ENCODE data around the gene ADAMTS17. TPM values are rescaled to one million over a fixed set of nuclear protein-coding genes. Genes with fewer than 3 reads are reported as not detected.

Gene ADAMTS17
- total RNA-seq, 1 experiment from 2014 or later, result 4.2 TPM

- H3K36me3 ChIP-seq (ENCODE audit: control insufficient read depth in 1 of 2, insufficient read depth in 2 of 2, low read length in 2 of 2), result no peaks in the 10 kb centered on the region
- H3K4me1 ChIP-seq (ENCODE audit: control insufficient read depth in 1 of 2, insufficient read depth in 2 of 2, low read length in 2 of 2), result no peaks in the 10 kb centered on the region
- intact Hi-C loops (cut with micrococcal nuclease), result no loop called here
- no peaks in the 10 kb centered on the region for H3K79me2 ChIP-seq (ENCODE audit: insufficient read depth, low read length)
- TF ChIP-seq EGR1 (IDR thresholded peaks at IDR 0.05; ENCODE audit: low read depth) (no peak), POLR2AphosphoS5 (IDR thresholded peaks at IDR 0.05; ENCODE audit: low read depth, low read length) (no peak), EZH2phosphoT487 (IDR thresholded peaks at IDR 0.05; ENCODE audit: borderline replicate concordance) (no peak), TCF7L2 (IDR thresholded peaks at IDR 0.05; ENCODE audit: borderline replicate concordance, extremely low read depth, insufficient read depth, insufficient read length) (no peak), SP1 (IDR thresholded peaks at IDR 0.05; ENCODE audit: low read depth) (no peak), CBX3 (IDR thresholded peaks at IDR 0.05; ENCODE audit: low read depth) (no peak), YY1 (IDR thresholded peaks at IDR 0.05; ENCODE audit: extremely low read depth, insufficient replicate concordance, low read depth, low read length) (no peak), JUND (IDR thresholded peaks at IDR 0.05) (no peak), ELF1 (IDR thresholded peaks at IDR 0.05; ENCODE audit: borderline replicate concordance, low read depth) (no peak), FOSL1 (IDR thresholded peaks at IDR 0.05; ENCODE audit: low read depth) (no peak), ZBTB33 (IDR thresholded peaks at IDR 0.05; ENCODE audit: extremely low read depth, insufficient replicate concordance, low read length) (no peak), CEBPB (IDR thresholded peaks at IDR 0.05; ENCODE audit: low read depth) (no peak), ZFX (IDR thresholded peaks at IDR 0.05) (no peak), POLR2A (IDR thresholded peaks at IDR 0.05; ENCODE audit: borderline replicate concordance, extremely low read depth, insufficient read depth, insufficient read length) (no peak), RAD21 (IDR thresholded peaks at IDR 0.05; ENCODE audit: low read depth) (no peak)
- TF ChIP-seq, protein P1, sequence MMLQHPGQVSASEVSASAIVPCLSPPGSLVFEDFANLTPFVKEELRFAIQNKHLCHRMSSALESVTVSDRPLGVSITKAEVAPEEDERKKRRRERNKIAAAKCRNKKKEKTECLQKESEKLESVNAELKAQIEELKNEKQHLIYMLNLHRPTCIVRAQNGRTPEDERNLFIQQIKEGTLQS (IDR thresholded peaks at IDR 0.05), result no peak
- CTCF ChIA-PET, result no interaction called here
- no peak overlapping the region for H3K4me2 ChIP-seq (ENCODE audit: low read length)
- no peak overlapping the region for H3K9ac ChIP-seq (ENCODE audit: low read length)
- ATAC-seq (no peak), DNase-seq (ENCODE audit: low read depth, low spot score) (no peak)
- H3K4me3 ChIP-seq (replicated peaks in 1 of 2; ENCODE audit: low read depth in 1 of 2, low read length in 2 of 2), result no peak overlapping the region
- no TSS peak for BruUV-seq (replicated peaks)
- H3K9me3 ChIP-seq (ENCODE audit: control insufficient read depth in 1 of 2, insufficient read depth in 1 of 2, low read depth in 1 of 2, low read length in 2 of 2), result no peaks in the 10 kb centered on the region
- no peak overlapping the region for H2AFZ ChIP-seq (ENCODE audit: low read depth, low read length, poor library complexity, severe bottlenecking)
- no peaks in the 10 kb centered on the region for H3K9me2 ChIP-seq (ENCODE audit: insufficient read depth)
- POLR2A ChIA-PET, result no interaction called here
- H3K27me3 ChIP-seq (ENCODE audit: insufficient read depth, low read length), result no peaks in the 10 kb centered on the region
- no peaks in the 10 kb centered on the region for H4K20me1 ChIP-seq (ENCODE audit: insufficient read depth)
- no peak overlapping the region for H3K27ac ChIP-seq (ENCODE audit: low read depth, low read length)
- RAD21 ChIA-PET (ENCODE audit: low non-redundant PET in 1 of 2, low total read pairs in 2 of 2, uncharacterized antibody in 2 of 2, unreplicated experiment in 2 of 2), result no interaction called here
Measured at GRCh38 chr15:100255644-100256043, 86.1 kb downstream of the ADAMTS17 start.

Measured in HCT116 (cell line).